H9 (cell line): Measurements from ENCODE around the gene SLC9A9. TPM values are rescaled to one million over a fixed set of nuclear protein-coding genes. Genes with fewer than 3 reads are reported as not detected.

Experiments used
- DNase-seq: peaks from one replicate; pipeline ENCODE4 v3.0.0-alpha.2; 2017
- H2AFZ ChIP-seq: one replicate; pipeline ENCODE4 v1.6.1; 2013; ENCODE audit warnings: mild to moderate bottlenecking, low read length, control low read depth, moderate library complexity
- H2AK5ac ChIP-seq: 2 replicates; pipeline ENCODE4 v1.6.1; 2013; ENCODE audit warnings: low read length, control low read depth, mixed read lengths; ENCODE audit not compliant: insufficient read length
- H2BK120ac ChIP-seq: one replicate; pipeline ENCODE4 v1.6.1; 2013; ENCODE audit warnings: low read depth, mild to moderate bottlenecking, low read length, control low read depth, inconsistent platforms; ENCODE audit not compliant: poor library complexity, severe bottlenecking
- H2BK12ac ChIP-seq: 2 replicates; pipeline ENCODE4 v1.6.1; 2013; ENCODE audit warnings: low read length, control low read depth, mixed read lengths, low read depth; ENCODE audit not compliant: insufficient read length
- H2BK15ac ChIP-seq: 2 replicates; pipeline ENCODE4 v1.6.1; 2013; ENCODE audit warnings: low read depth, low read length, control low read depth
- H2BK20ac ChIP-seq: one replicate; pipeline ENCODE4 v1.6.1; 2013; ENCODE audit warnings: low read depth, mild to moderate bottlenecking, low read length, control low read depth, inconsistent platforms; ENCODE audit not compliant: poor library complexity, severe bottlenecking
- H2BK5ac ChIP-seq: 2 replicates; pipeline ENCODE4 v1.6.1; 2013; ENCODE audit warnings: low read length, control low read depth, mixed read lengths; ENCODE audit not compliant: insufficient read length
- H3K14ac ChIP-seq: 2 replicates; pipeline ENCODE4 v1.6.1; 2013; ENCODE audit warnings: low read length, control low read depth; ENCODE audit not compliant: insufficient read depth
- H3K18ac ChIP-seq: 2 replicates; pipeline ENCODE4 v1.6.1; 2013; ENCODE audit warnings: low read depth, mild to moderate bottlenecking, mixed read lengths, low read length, control low read depth; ENCODE audit not compliant: insufficient read length
- H3K23ac ChIP-seq: 2 replicates; pipeline ENCODE4 v1.6.1; 2013; ENCODE audit warnings: low read length, control low read depth, mixed read lengths, low read depth; ENCODE audit not compliant: insufficient read length
- H3K23me2 ChIP-seq: 2 replicates; pipeline ENCODE4 v1.6.1; 2013; ENCODE audit warnings: low read depth, mild to moderate bottlenecking, mixed read lengths, low read length, control low read depth; ENCODE audit not compliant: insufficient read length, poor library complexity, severe bottlenecking
- H3K27ac ChIP-seq: 2 replicates; pipeline ENCODE4 v1.5.1; 2013; ENCODE audit warnings: low read length, control low read depth, mixed read lengths, low read depth; ENCODE audit not compliant: insufficient read length
- H3K27me3 ChIP-seq: 2 replicates; pipeline ENCODE4 v1.6.1; 2013; ENCODE audit warnings: low read length, control low read depth, inconsistent platforms; ENCODE audit not compliant: insufficient read depth
- H3K4ac ChIP-seq: 2 replicates; pipeline ENCODE4 v1.6.1; 2013; ENCODE audit warnings: low read depth, mild to moderate bottlenecking, control low read depth, inconsistent platforms, low read length, moderate library complexity
- H3K4me1 ChIP-seq: 2 replicates; pipeline ENCODE4 v1.6.1; 2013; ENCODE audit warnings: low read length, control low read depth, inconsistent platforms; ENCODE audit not compliant: insufficient read depth
- H3K4me2 ChIP-seq: 2 replicates; pipeline ENCODE4 v1.6.1; 2013; ENCODE audit warnings: low read length, control low read depth, mixed read lengths; ENCODE audit not compliant: insufficient read length, insufficient read depth
- H3K56ac ChIP-seq: 2 replicates; pipeline ENCODE4 v1.6.1; 2013; ENCODE audit warnings: low read depth, mild to moderate bottlenecking, mixed read lengths, low read length, control low read depth; ENCODE audit not compliant: insufficient read length
- H3K79me1 ChIP-seq: 2 replicates; pipeline ENCODE4 v1.6.1; 2013; ENCODE audit warnings: low read depth, mild to moderate bottlenecking, moderate library complexity, low read length, control low read depth, inconsistent platforms; ENCODE audit not compliant: insufficient read depth, poor library complexity, severe bottlenecking
- H3K79me2 ChIP-seq: 2 replicates; pipeline ENCODE4 v1.6.1; 2013; ENCODE audit warnings: low read length, control low read depth, inconsistent platforms; ENCODE audit not compliant: insufficient read depth
- H3K9ac ChIP-seq: 2 replicates; pipeline ENCODE4 v1.6.1; 2013; ENCODE audit warnings: low read length, control low read depth, mixed read lengths; ENCODE audit not compliant: insufficient read length; ENCODE audit errors: extremely low read depth
- H3K9me3 ChIP-seq: one replicate; pipeline ENCODE4 v1.6.1; 2013; ENCODE audit warnings: low read depth, low read length, inconsistent platforms; ENCODE audit not compliant: control insufficient read depth
- H3T11ph ChIP-seq: one replicate; pipeline ENCODE4 v1.6.1; 2013; ENCODE audit warnings: mild to moderate bottlenecking, low read length, control low read depth, inconsistent platforms
- H4K20me1 ChIP-seq: one replicate; pipeline ENCODE4 v1.6.1; 2013; ENCODE audit not compliant: control insufficient read depth, insufficient read length, insufficient read depth
- H4K5ac ChIP-seq: 2 replicates; pipeline ENCODE4 v1.6.1; 2013; ENCODE audit warnings: low read depth, mild to moderate bottlenecking, mixed read lengths, low read length, control low read depth; ENCODE audit not compliant: insufficient read length
- H4K8ac ChIP-seq: replicated peaks from 2 replicates; pipeline ENCODE4 v1.6.1; 2013; ENCODE audit warnings: low read length, control low read depth, mixed read lengths, low read depth; ENCODE audit not compliant: insufficient read length
- H4K91ac ChIP-seq: 2 replicates; pipeline ENCODE4 v1.6.1; 2013; ENCODE audit warnings: low read depth, mild to moderate bottlenecking, moderate library complexity, mixed read lengths, low read length, control low read depth; ENCODE audit not compliant: insufficient read length
- H3K27ac Mint-ChIP-seq, 3 experiments: 2 replicates in 2 of 3; 3 replicates in 1 of 3; pipeline ENCODE4 v1.8.0; 2020 to 2021; ENCODE audit warnings: mixed read lengths in 3 of 3, mild to moderate bottlenecking in 1 of 3, moderate library complexity in 1 of 3
- H3K27me3 Mint-ChIP-seq: 2 replicates; pipeline ENCODE4 v1.8.0; 2021; ENCODE audit warnings: low read depth, mild to moderate bottlenecking, moderate library complexity, mixed read lengths
- H3K36me3 Mint-ChIP-seq, 3 experiments: 2 replicates in 2 of 3; 3 replicates in 1 of 3; pipeline ENCODE4 v1.8.0; 2020 to 2021; ENCODE audit warnings: low read depth in 3 of 3, mixed read lengths in 3 of 3; ENCODE audit not compliant: insufficient read depth in 1 of 3
- H3K4me1 Mint-ChIP-seq, 2 experiments: 2 replicates each; pipeline ENCODE4 v1.8.0; 2020; ENCODE audit warnings: mixed read lengths in 2 of 2
- H3K4me3 Mint-ChIP-seq, 2 experiments: 2 replicates in 1 of 2; 3 replicates in 1 of 2; pipeline ENCODE4 v1.8.0; 2020 to 2021; ENCODE audit warnings: mild to moderate bottlenecking in 2 of 2, mixed read lengths in 2 of 2, moderate library complexity in 1 of 2
- H3K9me3 Mint-ChIP-seq, 2 experiments: 2 replicates in 1 of 2; 3 replicates in 1 of 2; pipeline ENCODE4 v1.8.0; 2020; ENCODE audit warnings: mild to moderate bottlenecking in 2 of 2, mixed read lengths in 2 of 2, moderate library complexity in 1 of 2
- WGBS: extraction: QIAGEN DNeasy Blood & Tissue Kit; methylation state at CpG from one replicate; pipeline ENCODE4 v1.1.7; 2013; ENCODE audit warnings: missing lambda C conversion rate, low lambda C conversion rate, mixed read lengths; ENCODE audit not compliant: insufficient read length; ENCODE audit errors: extremely low coverage; 5-methylcytosine and 5-hydroxymethylcytosine counted together
- total RNA-seq: library from RNA; stranded (reverse); gene quantifications from 2 replicates; pipeline ENCODE4 v1.2.1, GENCODE V29; 2021
- TF ChIP-seq, protein P1 (sequence below): fragments of 200-600 bp; sonication (generic); conservative IDR thresholded peaks from 3 replicates; pipeline ENCODE4 v1.8.0; 2021; ENCODE audit warnings: antibody characterized with exemption, mild to moderate bottlenecking

The SLC9A9 gene
- total RNA-seq, 1 experiment from 2014 or later = 0.35 TPM

DNA sequence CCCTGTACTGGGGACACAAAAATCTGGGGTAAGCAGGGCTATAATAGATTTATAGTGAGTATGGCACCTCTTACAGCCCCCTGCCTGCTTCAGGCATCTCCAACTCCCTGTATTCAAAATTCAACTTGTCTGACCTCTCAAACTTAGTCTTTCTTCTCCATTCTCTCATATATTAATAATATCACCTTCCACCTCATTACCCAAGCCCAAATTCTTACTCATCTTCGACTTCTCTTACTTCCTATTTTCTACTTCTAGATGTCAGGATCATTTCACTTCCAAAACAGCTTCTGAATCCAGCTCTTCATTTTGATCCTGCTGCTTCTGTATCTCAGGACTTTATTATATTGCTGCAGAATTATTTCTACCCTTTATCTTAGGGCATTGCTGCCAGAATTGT lies 438.0 kb downstream of the SLC9A9 start:
- Mint-ChIP-seq H3K36me3 (no peaks in the 10 kb centered on the region), H3K9me3 (no peaks in the 10 kb centered on the region), H3K4me1 (peaks cover 28 to 30% of the 10 kb centered on the region in 2 experiments), H3K4me3 (no peak overlapping the region), H3K27me3 (no peaks in the 10 kb centered on the region), H3K27ac (no peak overlapping the region)
- H3K9me3 ChIP-seq = no peaks in the 10 kb centered on the region
- H3K18ac ChIP-seq = no peak overlapping the region
- no peak overlapping the region for H3K23ac ChIP-seq
- no peak overlapping the region for H3K9ac ChIP-seq
- H2BK15ac ChIP-seq = no peak overlapping the region
- peaks cover 13% of the 10 kb centered on the region; the same call in 1 of the 2 replicates for H3K4me1 ChIP-seq
- no peak overlapping the region for H3T11ph ChIP-seq
- 100% methylated on average over 1 of the region's 1 CpG for WGBS
- no peak overlapping the region for H2AFZ ChIP-seq
- no peak overlapping the region for H2BK120ac ChIP-seq
- H3K14ac ChIP-seq = no peak overlapping the region
- no peaks in the 10 kb centered on the region for H4K20me1 ChIP-seq
- DNase-seq = no peak
- TF ChIP-seq, protein P1, sequence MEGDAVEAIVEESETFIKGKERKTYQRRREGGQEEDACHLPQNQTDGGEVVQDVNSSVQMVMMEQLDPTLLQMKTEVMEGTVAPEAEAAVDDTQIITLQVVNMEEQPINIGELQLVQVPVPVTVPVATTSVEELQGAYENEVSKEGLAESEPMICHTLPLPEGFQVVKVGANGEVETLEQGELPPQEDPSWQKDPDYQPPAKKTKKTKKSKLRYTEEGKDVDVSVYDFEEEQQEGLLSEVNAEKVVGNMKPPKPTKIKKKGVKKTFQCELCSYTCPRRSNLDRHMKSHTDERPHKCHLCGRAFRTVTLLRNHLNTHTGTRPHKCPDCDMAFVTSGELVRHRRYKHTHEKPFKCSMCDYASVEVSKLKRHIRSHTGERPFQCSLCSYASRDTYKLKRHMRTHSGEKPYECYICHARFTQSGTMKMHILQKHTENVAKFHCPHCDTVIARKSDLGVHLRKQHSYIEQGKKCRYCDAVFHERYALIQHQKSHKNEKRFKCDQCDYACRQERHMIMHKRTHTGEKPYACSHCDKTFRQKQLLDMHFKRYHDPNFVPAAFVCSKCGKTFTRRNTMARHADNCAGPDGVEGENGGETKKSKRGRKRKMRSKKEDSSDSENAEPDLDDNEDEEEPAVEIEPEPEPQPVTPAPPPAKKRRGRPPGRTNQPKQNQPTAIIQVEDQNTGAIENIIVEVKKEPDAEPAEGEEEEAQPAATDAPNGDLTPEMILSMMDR = no peak
- no peak overlapping the region for H4K5ac ChIP-seq
- H4K8ac ChIP-seq = no peak overlapping the region
- no peak overlapping the region for H2BK12ac ChIP-seq
- no peak overlapping the region for H3K27ac ChIP-seq
- no peaks in the 10 kb centered on the region for H3K23me2 ChIP-seq
- H2AK5ac ChIP-seq = no peak overlapping the region
- H2BK5ac ChIP-seq = no peak overlapping the region
- H3K79me1 ChIP-seq = no peaks in the 10 kb centered on the region
- no peak overlapping the region for H2BK20ac ChIP-seq
- H3K4me2 ChIP-seq = no peak overlapping the region
- H3K56ac ChIP-seq = no peak overlapping the region
- no peak overlapping the region for H3K4ac ChIP-seq
- H3K27me3 ChIP-seq = no peaks in the 10 kb centered on the region
- H4K91ac ChIP-seq = no peak overlapping the region
- no peaks in the 10 kb centered on the region for H3K79me2 ChIP-seq
